Measurements from ENCODE around the gene STYX.
"Not testable (repeated sequence)": the region's sequence is repeated elsewhere in the genome, so short reads cannot be mapped to it uniquely, and the experiment has no call there.

STYX gene

DNA sequence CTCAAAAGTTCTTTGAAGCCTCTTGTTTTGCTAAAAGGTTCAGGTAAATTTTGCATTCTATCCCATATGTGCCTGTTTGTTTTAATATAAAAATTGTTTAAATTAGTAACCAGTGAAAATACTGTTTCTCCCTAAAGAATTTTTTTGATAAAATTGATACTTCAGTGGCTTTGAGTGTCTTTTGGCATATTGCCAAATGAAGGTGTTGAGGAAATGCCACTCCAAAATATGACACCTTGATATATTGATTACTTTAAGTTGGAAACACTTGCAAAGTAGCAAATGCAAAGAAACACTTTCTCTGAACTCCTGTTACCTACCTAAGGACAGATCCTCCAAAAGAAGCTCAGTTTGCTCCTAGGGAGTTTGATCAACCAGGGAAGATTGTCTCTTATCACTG is 8.4 kb downstream of the STYX start:
- Mint-ChIP-seq H3K4me3 (no peak overlapping the region), H3K27me3 (no peaks in the 10 kb centered on the region), H3K36me3 (ENCODE audit: low read depth) (peaks cover 38% of the 10 kb centered on the region), H3K4me1 (ENCODE audit: low read depth) (peaks cover 45% of the 10 kb centered on the region), H3K27ac (no peak overlapping the region), H3K9me3 (no peaks in the 10 kb centered on the region)
- intact Hi-C loops (cut with micrococcal nuclease) = loop anchor here (5.0 to 10.0 kb wide), 3 partner anchors 34 to 416 kb away; partner anchors contain the start of genes DDHD1, GPR137C and TXNDC16

GRCh38 chr14:52740751-52741150 is 10.8 kb downstream of the STYX start:
- intact Hi-C loops (cut with micrococcal nuclease) = no loop called here
- H3K27ac Mint-ChIP-seq = no peak overlapping the region
- H3K36me3 Mint-ChIP-seq (ENCODE audit: low read depth) = peaks cover 27% of the 10 kb centered on the region
- H3K4me3 Mint-ChIP-seq = no peak overlapping the region
- H3K4me1 Mint-ChIP-seq (ENCODE audit: low read depth) = peaks cover 32% of the 10 kb centered on the region
- no peaks in the 10 kb centered on the region for H3K27me3 Mint-ChIP-seq
- H3K9me3 Mint-ChIP-seq = no peaks in the 10 kb centered on the region

GRCh38 chr14:52741865-52742264 is 11.9 kb downstream of the STYX start:
- intact Hi-C loops (cut with micrococcal nuclease) = no loop called here
- Mint-ChIP-seq H3K4me3 (peak overlapping the region; percentile 9), H3K27ac (peak overlapping the region; percentile 85), H3K36me3 (ENCODE audit: low read depth) (peaks cover 34% of the 10 kb centered on the region), H3K9me3 (no peaks in the 10 kb centered on the region), H3K27me3 (no peaks in the 10 kb centered on the region), H3K4me1 (ENCODE audit: low read depth) (peaks cover 26% of the 10 kb centered on the region)

DNA sequence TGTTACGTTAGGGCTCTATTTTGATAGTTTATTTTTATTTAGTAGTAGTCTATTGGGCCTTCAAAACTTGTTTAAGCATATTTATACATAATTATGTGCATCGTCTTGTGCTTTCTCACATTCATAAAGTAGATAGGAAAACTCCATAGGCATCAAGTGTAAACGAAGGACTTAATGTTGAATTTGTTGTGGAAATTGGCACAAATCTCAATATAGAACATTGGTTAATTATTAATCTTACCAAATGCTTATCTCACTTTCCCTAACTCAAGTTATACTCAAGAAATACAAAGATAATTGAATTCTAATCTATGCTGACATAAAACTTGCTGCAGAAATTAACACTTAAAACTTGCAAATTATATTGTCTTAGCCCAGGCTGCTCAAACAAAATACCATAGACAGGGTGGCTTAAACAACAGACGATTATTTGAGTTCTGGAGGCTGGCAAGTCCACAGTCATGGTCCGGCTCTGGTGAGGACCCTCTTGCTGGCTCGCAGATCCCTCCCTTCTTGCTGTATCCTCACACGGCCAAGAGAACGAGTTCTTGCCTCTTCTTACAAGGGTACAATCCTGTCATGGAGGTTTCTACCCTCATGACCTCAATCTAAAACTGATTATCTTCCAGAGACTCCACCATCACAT is 18.8 kb downstream of the STYX start:
- peaks cover 50% of the 10 kb centered on the region for H3K36me3 Mint-ChIP-seq (ENCODE audit: low read depth)
- H3K27ac Mint-ChIP-seq = no peak overlapping the region
- intact Hi-C loops (cut with micrococcal nuclease) = loop anchor here (5.0 kb wide), 1 partner anchor 44 kb away; the partner anchor contains the start of gene GNPNAT1
- H3K9me3 Mint-ChIP-seq = no peaks in the 10 kb centered on the region
- H3K4me3 Mint-ChIP-seq = no peak overlapping the region
- no peaks in the 10 kb centered on the region for H3K4me1 Mint-ChIP-seq (ENCODE audit: low read depth)
- H3K27me3 Mint-ChIP-seq = no peaks in the 10 kb centered on the region

- intact Hi-C loops (cut with micrococcal nuclease) = no loop called here
- no peaks in the 10 kb centered on the region for H3K9me3 Mint-ChIP-seq
- peaks cover 32% of the 10 kb centered on the region for H3K36me3 Mint-ChIP-seq (ENCODE audit: low read depth)
- no peaks in the 10 kb centered on the region for H3K27me3 Mint-ChIP-seq
- H3K4me3 Mint-ChIP-seq = no peak overlapping the region
- no peaks in the 10 kb centered on the region for H3K4me1 Mint-ChIP-seq (ENCODE audit: low read depth)
- no peak overlapping the region for H3K27ac Mint-ChIP-seq
Observed at GRCh38 chr14:52755607-52756316, 25.8 kb downstream of the STYX start.

GRCh38 chr14:52759145-52759544 is 29.2 kb downstream of the STYX start:
- no peak overlapping the region for H3K27ac Mint-ChIP-seq
- no peaks in the 10 kb centered on the region for H3K9me3 Mint-ChIP-seq
- no peaks in the 10 kb centered on the region for H3K4me1 Mint-ChIP-seq (ENCODE audit: low read depth)
- no peaks in the 10 kb centered on the region for H3K27me3 Mint-ChIP-seq
- peaks cover 48% of the 10 kb centered on the region for H3K36me3 Mint-ChIP-seq (ENCODE audit: low read depth)
- H3K4me3 Mint-ChIP-seq = no peak overlapping the region
- intact Hi-C loops (cut with micrococcal nuclease) = no loop called here

DNA sequence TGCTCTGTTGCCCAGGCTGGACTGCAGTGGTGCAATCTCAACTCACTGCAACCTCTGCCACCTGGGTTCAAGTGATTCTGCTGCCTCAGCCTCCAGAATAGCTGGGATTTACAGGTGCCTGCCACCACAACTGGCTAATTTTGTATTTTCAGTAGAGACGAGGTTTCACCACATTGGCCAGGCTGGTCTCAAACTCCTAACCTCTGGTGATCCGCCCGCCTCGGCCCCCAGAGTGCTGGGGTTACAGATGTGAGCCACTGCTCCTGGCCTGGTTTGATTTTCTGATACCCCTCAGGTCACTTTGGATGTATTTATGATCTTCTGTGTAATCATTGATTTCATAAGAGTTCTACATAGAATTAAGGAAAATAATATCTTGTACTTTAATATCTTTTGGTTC is 33.0 kb downstream of the STYX start:
- H3K36me3 Mint-ChIP-seq (ENCODE audit: low read depth) = peaks cover 74% of the 10 kb centered on the region
- H3K9me3 Mint-ChIP-seq = not testable (repeated sequence)

GRCh38 chr14:52767058-52767833 is 37.3 kb downstream of the STYX start:
- Mint-ChIP-seq H3K9me3 (no peaks in the 10 kb centered on the region), H3K27me3 (no peaks in the 10 kb centered on the region), H3K27ac (no peak overlapping the region), H3K4me3 (no peak overlapping the region), H3K4me1 (ENCODE audit: low read depth) (no peaks in the 10 kb centered on the region), H3K36me3 (ENCODE audit: low read depth) (peaks cover 88% of the 10 kb centered on the region)
- intact Hi-C loops (cut with micrococcal nuclease) = no loop called here

More for the DNA sequence above, 33.0 kb downstream of the STYX start:
- H3K4me1 Mint-ChIP-seq (ENCODE audit: low read depth); H3K27me3 Mint-ChIP-seq; intact Hi-C loops (cut with micrococcal nuclease); H3K4me3 Mint-ChIP-seq: not testable (repeated sequence)
- H3K27ac Mint-ChIP-seq = peak overlapping the region; percentile 2

- no peaks in the 10 kb centered on the region for H3K27me3 Mint-ChIP-seq
- H3K9me3 Mint-ChIP-seq = no peaks in the 10 kb centered on the region
- H3K27ac Mint-ChIP-seq = no peak overlapping the region
- H3K4me3 Mint-ChIP-seq = no peak overlapping the region
- peaks cover 77% of the 10 kb centered on the region for H3K36me3 Mint-ChIP-seq (ENCODE audit: low read depth)
- intact Hi-C loops (cut with micrococcal nuclease) = loop anchor here (5.0 kb wide), 1 partner anchor 33 kb away; no protein-coding TSS in a partner anchor
- no peaks in the 10 kb centered on the region for H3K4me1 Mint-ChIP-seq (ENCODE audit: low read depth)
Observed at GRCh38 chr14:52769887-52770286, 39.9 kb downstream of the STYX start.

DNA sequence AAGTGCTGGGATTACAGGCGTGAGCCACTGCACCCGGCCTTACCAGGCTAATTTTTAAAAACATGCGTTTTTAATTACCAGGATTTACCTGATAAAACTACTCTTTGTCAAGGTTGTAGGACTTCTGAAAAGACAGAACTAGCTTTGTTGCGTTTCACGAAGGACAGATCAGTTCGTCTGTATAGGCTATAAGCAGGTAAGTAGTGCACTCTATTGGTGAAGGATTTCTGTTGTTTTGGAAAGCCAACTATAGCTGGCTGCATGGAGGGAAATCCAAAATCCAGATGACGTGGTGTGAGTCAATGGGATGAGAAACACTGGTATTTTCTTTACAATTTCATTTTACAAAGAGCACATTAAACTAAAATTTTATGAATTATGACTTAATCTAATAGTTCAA is 46.9 kb downstream of the STYX start:
- intact Hi-C loops (cut with micrococcal nuclease) = no loop called here
- Mint-ChIP-seq H3K36me3 (ENCODE audit: low read depth) (peaks cover 53% of the 10 kb centered on the region), H3K27ac (no peak overlapping the region)

DNA sequence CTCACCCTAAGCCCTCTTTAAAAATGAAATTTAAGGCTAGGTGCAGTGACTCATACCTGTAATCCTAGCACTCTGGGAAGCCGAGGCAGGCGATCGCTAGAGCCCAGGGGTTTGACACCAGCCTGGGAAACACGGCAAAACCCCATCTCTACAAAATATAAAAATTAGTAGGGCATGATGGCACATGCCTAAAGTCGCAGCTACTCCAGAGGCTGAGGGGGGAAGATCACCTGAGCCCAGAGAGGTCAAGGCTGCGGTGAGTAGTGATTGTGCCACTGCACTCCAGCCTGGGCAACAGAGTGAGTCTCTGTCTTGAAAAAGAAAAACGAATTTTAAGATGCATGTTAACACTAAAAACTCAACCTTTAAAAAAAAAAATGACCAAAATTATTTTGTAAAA is 48.7 kb downstream of the STYX start:
- Mint-ChIP-seq H3K36me3 (ENCODE audit: low read depth) (peaks cover 41% of the 10 kb centered on the region), H3K9me3 (no peaks in the 10 kb centered on the region), H3K4me3 (no peak overlapping the region), H3K27me3 (no peaks in the 10 kb centered on the region), H3K27ac (no peak overlapping the region), H3K4me1 (ENCODE audit: low read depth) (peaks cover 5% of the 10 kb centered on the region)
- intact Hi-C loops (cut with micrococcal nuclease) = no loop called here

More for the DNA sequence above, 46.9 kb downstream of the STYX start:
- H3K4me1 Mint-ChIP-seq (ENCODE audit: low read depth) = no peaks in the 10 kb centered on the region
- no peaks in the 10 kb centered on the region for H3K9me3 Mint-ChIP-seq
- no peaks in the 10 kb centered on the region for H3K27me3 Mint-ChIP-seq
- no peak overlapping the region for H3K4me3 Mint-ChIP-seq

DNA sequence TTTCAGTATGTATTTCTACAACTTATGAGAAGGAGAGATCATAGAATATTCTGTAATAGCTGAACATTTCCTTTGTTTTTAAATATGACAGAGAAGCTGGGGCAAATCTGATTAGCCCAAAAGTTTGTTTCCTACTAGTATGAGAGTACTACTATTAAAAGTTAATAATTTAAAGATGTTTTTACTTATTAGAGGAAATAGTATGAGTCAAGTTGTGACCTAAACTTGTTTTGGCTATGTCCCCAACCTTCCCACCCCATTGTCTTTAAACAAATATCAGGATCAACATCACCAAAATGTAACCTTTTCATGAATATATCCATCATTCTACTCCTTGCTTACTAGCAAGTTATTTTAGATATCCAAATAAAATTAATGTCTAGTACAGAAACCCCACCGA is 50.9 kb downstream of the STYX start:
- Mint-ChIP-seq H3K4me3 (no peak overlapping the region), H3K9me3 (no peaks in the 10 kb centered on the region), H3K27ac (no peak overlapping the region), H3K4me1 (ENCODE audit: low read depth) (peaks cover 5% of the 10 kb centered on the region), H3K36me3 (ENCODE audit: low read depth) (peaks cover 24% of the 10 kb centered on the region), H3K27me3 (no peaks in the 10 kb centered on the region)
- intact Hi-C loops (cut with micrococcal nuclease) = no loop called here

DNA sequence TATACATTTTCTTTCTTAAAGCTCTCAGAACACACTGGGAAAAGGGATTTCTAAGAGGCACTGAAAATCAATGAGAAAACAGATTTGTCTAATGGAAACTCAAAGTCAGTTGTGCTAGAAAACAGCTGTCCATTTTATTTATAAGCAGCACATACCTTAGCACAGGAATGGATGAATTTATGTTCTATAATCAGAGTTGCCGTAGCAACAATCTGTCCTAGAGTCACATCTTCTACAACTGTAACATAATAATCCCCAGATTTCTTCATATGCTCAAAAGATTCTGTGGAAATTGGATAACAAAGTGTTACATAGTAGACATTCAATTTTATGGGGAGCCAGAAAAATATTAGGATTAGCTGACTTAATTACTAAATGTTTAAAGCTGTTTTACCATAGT is 51.7 kb downstream of the STYX start:
- H3K36me3 Mint-ChIP-seq (ENCODE audit: low read depth) = peaks cover 17% of the 10 kb centered on the region
- peaks cover 5% of the 10 kb centered on the region for H3K4me1 Mint-ChIP-seq (ENCODE audit: low read depth)
- no peaks in the 10 kb centered on the region for H3K9me3 Mint-ChIP-seq
- intact Hi-C loops (cut with micrococcal nuclease) = no loop called here
- no peak overlapping the region for H3K27ac Mint-ChIP-seq
- no peaks in the 10 kb centered on the region for H3K27me3 Mint-ChIP-seq
- H3K4me3 Mint-ChIP-seq = no peak overlapping the region

DNA sequence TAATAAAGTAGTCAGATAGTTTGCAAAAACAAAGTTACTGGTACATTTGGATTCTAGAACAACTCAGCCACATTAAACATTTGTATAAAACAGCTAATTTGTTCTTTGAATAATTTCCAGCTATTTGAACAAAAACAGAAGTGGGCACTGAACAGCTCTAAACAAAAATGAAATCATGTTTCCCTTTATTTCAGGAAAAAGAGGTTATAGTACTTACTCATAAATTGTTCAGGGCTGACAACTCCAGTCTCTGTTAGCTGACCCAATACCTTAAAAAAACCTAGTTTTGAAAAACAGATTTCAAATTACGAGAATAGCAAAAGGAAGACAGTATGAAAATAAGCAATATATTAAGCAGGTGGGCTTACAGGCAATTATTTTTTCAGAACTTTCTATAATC is 53.2 kb downstream of the STYX start:
- no peaks in the 10 kb centered on the region for H3K9me3 Mint-ChIP-seq
- H3K4me1 Mint-ChIP-seq (ENCODE audit: low read depth) = peaks cover 5% of the 10 kb centered on the region
- H3K36me3 Mint-ChIP-seq (ENCODE audit: low read depth) = peaks cover 7% of the 10 kb centered on the region
- H3K4me3 Mint-ChIP-seq = no peak overlapping the region
- no peak overlapping the region for H3K27ac Mint-ChIP-seq
- intact Hi-C loops (cut with micrococcal nuclease) = no loop called here
- no peaks in the 10 kb centered on the region for H3K27me3 Mint-ChIP-seq

Measured in dendritic cell treated with granulocyte-macrophage colony-stimulating factor and Interleukin-4, amounts not matched to agents 40 ng/mL and 50 ng/mL, for 4 days (primary cell).